Thyroid gland (tissue), 4 donors: ENCODE results near the gene SLC22A3.

Experiments
- CTCF ChIP-seq, 6 experiments: fragments of 200-600 bp in 3 of 6; fragments of 450-650 bp in 3 of 6; sonication (generic) in 3 of 6; IDR thresholded peaks; one replicate each; pipeline ENCODE4 v1.5.1; 2016 to 2019; ENCODE audit warnings: antibody characterized with exemption in 6 of 6, mild to moderate bottlenecking in 2 of 6, inconsistent platforms in 1 of 6, moderate library complexity in 1 of 6
- POLR2A ChIP-seq, 2 donors: fragments of 450-650 bp; IDR thresholded peaks; one replicate each; pipeline ENCODE4 v1.6.1; 2017; ENCODE audit warnings: antibody characterized with exemption in 2 of 2, mild to moderate bottlenecking in 2 of 2, moderate library complexity in 1 of 2

GRCh38 chr6:160387916-160388643, 39.9 kb downstream of the SLC22A3 start:
- no peak for TF ChIP-seq CTCF (IDR thresholded peaks at IDR 0.05)
- TF ChIP-seq POLR2A (IDR thresholded peaks at IDR 0.05), result no peak
